H1 (cell line): ENCODE results near the gene MTF1. TPM values are rescaled to one million over a fixed set of nuclear protein-coding genes. Genes with fewer than 3 reads are reported as not detected.

Experiments
- CTCF ChIA-PET: fragments of 300-600 bp; sonication (Branson Sonifier 250); formaldehyde crosslinking; loops from one replicate; lab custom pipeline; 2021; ENCODE audit not compliant: partially characterized antibody; lab: Charles Lee
- POLR2A ChIA-PET: fragments of 300-600 bp; sonication (Branson Sonifier 250); formaldehyde crosslinking; loops from one replicate; lab custom pipeline; 2021; ENCODE audit warnings: inconsistent platforms; ENCODE audit not compliant: partially characterized antibody; lab: Charles Lee
- DNase-seq, 2 experiments: peaks; one replicate each; pipeline versions ENCODE4 v3.0.0 to v3.0.0-alpha.2; 2010 to 2022; ENCODE audit warnings: low spot score in 2 of 2, low read depth in 1 of 2, mixed read lengths in 1 of 2
- FAIRE-seq: peaks from 2 replicates; lab custom pipeline; 2011; peaks lifted over from hg19 to GRCh38; lab: Jason Lieb, UNC
- H2AFZ ChIP-seq: 2 replicates; pipeline ENCODE4 v1.8.1; 2012; ENCODE audit warnings: low read length, inconsistent platforms
- H2AK5ac ChIP-seq: 2 replicates; pipeline ENCODE4 v1.6.1; 2013; ENCODE audit warnings: low read depth, low read length
- H2BK120ac ChIP-seq: replicated peaks from 2 replicates; pipeline ENCODE3; 2013; ENCODE audit warnings: low read depth, low read length, inconsistent platforms
- H2BK12ac ChIP-seq: 2 replicates; pipeline ENCODE4 v1.6.1; 2013; ENCODE audit warnings: low read depth, low read length
- H2BK15ac ChIP-seq: 2 replicates; pipeline ENCODE4 v1.6.1; 2013; ENCODE audit warnings: low read length
- H2BK20ac ChIP-seq: 2 replicates; pipeline ENCODE4 v1.6.1; 2013; ENCODE audit warnings: low read length
- H2BK5ac ChIP-seq: 2 replicates; pipeline ENCODE4 v1.6.1; 2013; ENCODE audit warnings: low read depth, low read length
- H3K14ac ChIP-seq: 2 replicates; pipeline ENCODE4 v1.6.1; 2013; ENCODE audit warnings: inconsistent platforms; ENCODE audit not compliant: insufficient read length
- H3K18ac ChIP-seq: 2 replicates; pipeline ENCODE4 v1.6.1; 2013; ENCODE audit warnings: low read length; ENCODE audit errors: extremely low read depth
- H3K23ac ChIP-seq: 2 replicates; pipeline ENCODE4 v1.6.1; 2013; ENCODE audit warnings: inconsistent platforms; ENCODE audit not compliant: insufficient read length
- H3K23me2 ChIP-seq: 2 replicates; pipeline ENCODE4 v1.6.1; 2013; ENCODE audit warnings: low read depth, low read length
- H3K27ac ChIP-seq: 2 replicates; pipeline ENCODE4 v1.6.1; 2011; ENCODE audit warnings: low read depth, low read length, inconsistent platforms
- H3K27me3 ChIP-seq, 4 experiments: replicated peaks in 1 of 4; 1 replicate in 1 of 4; 2 replicates in 3 of 4; pipeline versions ENCODE4 v1.6.1 to v1.8.1; 2011 to 2013; ENCODE audit warnings: low read length in 3 of 4, mild to moderate bottlenecking in 3 of 4, inconsistent platforms in 2 of 4, mixed read lengths in 2 of 4, moderate library complexity in 1 of 4; ENCODE audit not compliant: control insufficient read depth in 3 of 4, insufficient read depth in 3 of 4; ENCODE audit errors: extremely low read depth in 1 of 4
- H3K36me3 ChIP-seq, 4 experiments: 2 replicates each; pipeline versions ENCODE4 v1.6.1 to v1.8.1; 2011 to 2013; ENCODE audit warnings: mild to moderate bottlenecking in 4 of 4, low read length in 3 of 4, moderate library complexity in 2 of 4, control low read depth in 1 of 4, inconsistent platforms in 1 of 4; ENCODE audit not compliant: insufficient read depth in 4 of 4, control insufficient read depth in 2 of 4
- H3K4ac ChIP-seq: replicated peaks from 2 replicates; pipeline ENCODE3; 2013; ENCODE audit warnings: low read length, low read depth, mixed read lengths, inconsistent platforms; ENCODE audit not compliant: insufficient read length
- H3K4me1 ChIP-seq, 4 experiments: replicated peaks in 1 of 4; 1 replicate in 1 of 4; 2 replicates in 3 of 4; pipeline versions ENCODE4 v1.6.1 to v1.8.1; 2011 to 2013; ENCODE audit warnings: low read length in 3 of 4, inconsistent platforms in 2 of 4, mixed read lengths in 1 of 4; ENCODE audit not compliant: insufficient read depth in 4 of 4, control insufficient read depth in 3 of 4
- H3K4me2 ChIP-seq, 2 experiments: 2 replicates each; pipeline versions ENCODE4 v1.6.1 to v1.8.1; 2011 to 2013; ENCODE audit warnings: low read depth in 2 of 2, low read length in 2 of 2, control low read depth in 1 of 2, inconsistent platforms in 1 of 2, mild to moderate bottlenecking in 1 of 2; ENCODE audit not compliant: insufficient read depth in 1 of 2
- H3K4me3 ChIP-seq, 4 experiments: fragments of 200-600, 300-600 bp in 1 of 4; sonication (generic), shearing (Covaris generic), sonication (Bioruptor Twin) in 1 of 4; 2 replicates each; pipeline versions ENCODE4 v1.5.1 to v1.8.1; 2011 to 2016; ENCODE audit warnings: low read length in 4 of 4, low read depth in 3 of 4, control low read depth in 2 of 4, inconsistent platforms in 2 of 4, mild to moderate bottlenecking in 2 of 4, mixed read lengths in 1 of 4, moderate library complexity in 1 of 4; ENCODE audit not compliant: insufficient read depth in 2 of 4; ENCODE audit errors: extremely low read depth in 1 of 4
- H3K56ac ChIP-seq: replicated peaks from 2 replicates; pipeline ENCODE3; 2013; ENCODE audit warnings: low read depth, mild to moderate bottlenecking, mixed read lengths, low read length, inconsistent platforms; ENCODE audit not compliant: insufficient read length
- H3K79me1 ChIP-seq: 2 replicates; pipeline ENCODE4 v1.6.1; 2013; ENCODE audit warnings: low read depth, low read length, control low read depth
- H3K79me2 ChIP-seq, 2 experiments: 2 replicates each; pipeline versions ENCODE4 v1.6.1 to v1.8.1; 2012 to 2013; ENCODE audit warnings: low read length in 2 of 2, mild to moderate bottlenecking in 2 of 2, inconsistent platforms in 1 of 2; ENCODE audit not compliant: insufficient read depth in 2 of 2, control insufficient read depth in 1 of 2
- H3K9ac ChIP-seq, 4 experiments: replicated peaks in 1 of 4; 1 replicate in 1 of 4; 2 replicates in 3 of 4; pipeline versions ENCODE4 v1.6.1 to v1.8.1; 2011 to 2013; ENCODE audit warnings: low read depth in 3 of 4, low read length in 3 of 4, control low read depth in 2 of 4, mild to moderate bottlenecking in 2 of 4, moderate library complexity in 2 of 4, inconsistent platforms in 1 of 4; ENCODE audit errors: extremely low read depth in 1 of 4
- H3K9me3 ChIP-seq, 2 experiments: 2 replicates each; pipeline versions ENCODE4 v1.6.1 to v1.8.1; 2012 to 2013; ENCODE audit warnings: mild to moderate bottlenecking in 2 of 2, moderate library complexity in 2 of 2, control low read depth in 1 of 2, inconsistent platforms in 1 of 2, low read depth in 1 of 2, low read length in 1 of 2, mixed read lengths in 1 of 2; ENCODE audit not compliant: insufficient read depth in 2 of 2
- H4K20me1 ChIP-seq, 2 experiments: replicated peaks in 1 of 2; 2 replicates each; pipeline versions ENCODE3 to v1.8.1; 2011 to 2013; ENCODE audit warnings: inconsistent platforms in 2 of 2, low read length in 2 of 2, mild to moderate bottlenecking in 1 of 2; ENCODE audit not compliant: insufficient read depth in 2 of 2, control insufficient read depth in 1 of 2
- H4K5ac ChIP-seq: 2 replicates; pipeline ENCODE4 v1.6.1; 2013; ENCODE audit warnings: low read length, low read depth, mixed read lengths, inconsistent platforms; ENCODE audit not compliant: insufficient read length
- H4K8ac ChIP-seq: 2 replicates; pipeline ENCODE4 v1.8.0; 2013; ENCODE audit warnings: mild to moderate bottlenecking, moderate library complexity, low read length, inconsistent platforms; ENCODE audit not compliant: insufficient read depth; ENCODE audit errors: extremely low read depth
- H4K91ac ChIP-seq: replicated peaks from 2 replicates; pipeline ENCODE3; 2013; ENCODE audit warnings: low read length, mixed read lengths, inconsistent platforms; ENCODE audit not compliant: insufficient read length
- ATF2 ChIP-seq: IDR thresholded peaks from 2 replicates; pipeline ENCODE4 v1.6.1; 2012; ENCODE audit warnings: low read length, inconsistent platforms
- KDM1A ChIP-seq: fragments of 200-600, 300-600 bp; sonication (generic); IDR thresholded peaks from 2 replicates; pipeline ENCODE4 v1.7.1; 2016; ENCODE audit warnings: mild to moderate bottlenecking, low read length, borderline replicate concordance
- WGBS, 2 experiments: shearing (Covaris generic) in 1 of 2; methylation state at CpG; one replicate each; pipeline versions ENCODE4 v1.1.6 to v1.1.7; 2013 to 2015; ENCODE audit warnings: low lambda C conversion rate in 2 of 2, mixed read lengths in 2 of 2, inconsistent platforms in 1 of 2, low coverage in 1 of 2, missing lambda C conversion rate in 1 of 2; ENCODE audit not compliant: insufficient replicate concordance in 2 of 2, insufficient coverage in 1 of 2, insufficient read length in 1 of 2; ENCODE audit errors: extremely low coverage in 1 of 2, missing lambda C conversion rate in 1 of 2; 5-methylcytosine and 5-hydroxymethylcytosine counted together
- polyA plus RNA-seq, 7 experiments: library from polyadenylated mRNA; depleted of rRNA in 3 of 7; stranded (reverse) in 5 of 7; unstranded in 2 of 7; fragments of >200 nt in 5 of 7; fragments of 200-250 nt in 2 of 7; gene quantifications; 1 replicate in 5 of 7; 2 replicates in 1 of 7; 4 replicates in 1 of 7; pipeline versions ENCODE4 v1.2.1 to v1.2.3, GENCODE V29; 2011 to 2013; ENCODE audit warnings: missing spikeins in 2 of 7, mixed read lengths in 2 of 7
- total RNA-seq: library from RNA; stranded (reverse); fragmentation: NEBNext Ultra II Directional; extraction: Animal tissue kit (Norgen Biotek cat#: 25700); gene quantifications from 2 replicates; pipeline ENCODE4 v1.2.1, GENCODE V29; 2021
- TF ChIP-seq, protein P1 (sequence below): IDR thresholded peaks from 2 replicates; pipeline ENCODE4 v1.6.1; 2011; ENCODE audit warnings: low read depth, mild to moderate bottlenecking, low read length; ENCODE audit not compliant: insufficient read depth

Gene MTF1
- total and polyA plus RNA-seq, 2 of the 8 experiments (the other 6 are each of a cell fraction or from before 2014, with no cell fraction given) = 4.0 to 15.5 TPM

DNA sequence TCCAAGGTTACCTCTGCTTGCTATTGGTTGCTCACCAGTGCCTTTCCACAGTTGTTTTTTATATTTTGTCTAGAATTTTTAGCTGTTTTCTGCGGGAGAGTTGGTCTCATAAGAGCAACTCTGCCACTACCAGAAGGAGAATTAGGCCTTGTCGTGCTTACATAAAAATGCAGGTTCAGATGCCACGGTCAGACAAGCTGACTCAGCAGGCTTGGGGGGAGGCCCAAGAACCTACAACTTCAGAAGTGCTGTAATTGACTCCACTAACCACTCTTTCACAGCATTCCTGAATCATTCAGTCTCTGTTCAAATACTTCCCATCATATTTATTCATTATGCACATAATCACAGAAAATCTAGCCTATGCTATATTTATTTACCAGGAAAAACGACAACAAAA, 28.3 kb downstream of the MTF1 start:
- ChIA-PET CTCF (interaction anchor here (0.8 to 1.2 kb wide), 3 partner anchors 29 to 183 kb away, joined by 3 to 4 read pairs (median 3); partner anchors contain the start of gene MTF1), POLR2A (interaction anchor here (1.2 to 1.3 kb wide), 2 partner anchors 9 to 28 kb away, joined by 3 read pairs; partner anchors contain the start of gene MTF1)
- WGBS, 2 experiments = 87% methylated on average over 4 of the region's 4 CpGs; no CpG with 5 or more reads in 1 of the 2 experiments
- H3K36me3 ChIP-seq = peaks cover 3 to 38% (median 22%) of the 10 kb centered on the region in 4 experiments; a peak in 6 of 8 replicates
- H4K91ac ChIP-seq = no peak overlapping the region
- no peaks in the 10 kb centered on the region for H3K27me3 ChIP-seq
- H2BK15ac ChIP-seq = no peak overlapping the region
- no peak overlapping the region for H3K4ac ChIP-seq
- H2BK5ac ChIP-seq = no peak overlapping the region
- H2BK20ac ChIP-seq = no peak overlapping the region
- no peak overlapping the region for H3K4me2 ChIP-seq
- no peak overlapping the region for H4K5ac ChIP-seq
- H2AFZ ChIP-seq = no peak overlapping the region
- H2BK120ac ChIP-seq = no peak overlapping the region
- no peak overlapping the region for H3K9ac ChIP-seq
- no peaks in the 10 kb centered on the region for H3K4me1 ChIP-seq
- H3K4me3 ChIP-seq = no peak overlapping the region
- no peak for FAIRE-seq
- no peak overlapping the region for H3K14ac ChIP-seq
- TF ChIP-seq ATF2 (no peak), KDM1A (no peak)
- TF ChIP-seq, protein P1, sequence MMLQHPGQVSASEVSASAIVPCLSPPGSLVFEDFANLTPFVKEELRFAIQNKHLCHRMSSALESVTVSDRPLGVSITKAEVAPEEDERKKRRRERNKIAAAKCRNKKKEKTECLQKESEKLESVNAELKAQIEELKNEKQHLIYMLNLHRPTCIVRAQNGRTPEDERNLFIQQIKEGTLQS = no peak
- no peaks in the 10 kb centered on the region for H4K20me1 ChIP-seq
- no peak overlapping the region for H3K18ac ChIP-seq
- H3K79me1 ChIP-seq = no peaks in the 10 kb centered on the region
- no peak overlapping the region for H3K56ac ChIP-seq
- H2AK5ac ChIP-seq = no peak overlapping the region
- no peak overlapping the region for H3K23ac ChIP-seq
- no peak for DNase-seq
- no peak overlapping the region for H3K27ac ChIP-seq
- H4K8ac ChIP-seq = no peak overlapping the region
- no peak overlapping the region for H2BK12ac ChIP-seq
- H3K79me2 ChIP-seq = no peaks in the 10 kb centered on the region
- H3K9me3 ChIP-seq = no peaks in the 10 kb centered on the region
- no peaks in the 10 kb centered on the region for H3K23me2 ChIP-seq
